ENCODE measurements around the gene KLHDC10. TPM values are rescaled to one million over a fixed set of nuclear protein-coding genes. Genes with fewer than 3 reads are reported as not detected.
"Not testable (repeated sequence)": the region's sequence is repeated elsewhere in the genome, so short reads cannot be mapped to it uniquely, and the experiment has no call there.

Gene KLHDC10
- total RNA-seq, 2 donors from 2014 or later: 22.6 to 24.6 TPM

DNA sequence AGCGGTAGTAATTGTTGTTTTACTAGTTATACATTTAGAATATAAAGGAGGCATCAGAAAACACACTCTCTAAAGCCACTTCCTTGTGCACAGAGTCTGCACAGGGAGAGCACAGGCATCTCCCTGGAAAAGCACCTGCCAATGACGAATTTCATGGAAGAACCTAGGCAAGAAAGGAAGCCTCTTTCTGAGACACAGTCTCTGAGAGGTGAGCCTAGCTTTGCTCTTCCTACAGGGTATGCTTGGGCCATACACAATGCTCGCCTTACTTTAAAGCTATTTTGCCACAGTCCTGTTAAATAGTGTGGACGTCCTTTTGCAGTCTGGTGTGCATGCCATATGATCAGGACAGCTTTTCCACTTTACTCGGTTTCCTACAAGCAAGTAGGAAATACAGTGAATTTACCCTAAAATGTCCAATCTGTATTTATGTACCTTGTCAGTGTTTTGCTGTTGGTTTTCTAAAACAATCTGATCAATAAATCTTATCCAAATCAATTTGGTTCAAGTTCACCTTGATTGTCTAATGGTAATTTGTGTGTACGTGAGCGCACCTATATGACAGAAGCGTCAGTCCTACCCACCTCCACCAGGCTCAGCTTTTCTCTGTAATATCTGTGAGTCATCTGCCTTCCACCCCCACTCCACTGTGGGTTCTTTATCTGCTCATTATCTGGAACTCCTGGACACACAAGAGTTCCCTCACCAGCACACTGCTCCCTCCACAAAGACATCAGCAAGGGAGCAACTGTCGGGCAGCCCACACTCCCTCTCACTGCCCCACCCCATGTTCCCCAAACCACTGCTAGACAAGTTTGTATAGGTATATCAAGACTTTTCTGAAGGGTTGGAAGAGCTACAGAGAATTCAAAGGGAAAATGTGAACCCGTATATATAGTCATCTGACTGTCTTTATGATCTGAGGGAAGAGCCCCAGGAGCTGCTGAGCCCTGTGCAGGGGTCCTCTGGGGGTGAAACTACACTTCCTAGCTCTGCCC lies 65.2 kb downstream of the KLHDC10 start:
- intact Hi-C loops (cut with DNase I): no loop called here

GRCh38 chr7:130136579-130137167 lies 66.3 kb downstream of the KLHDC10 start:
- DNase-seq (ENCODE audit: low spot score): no peak

More for the DNA sequence above, 65.2 kb downstream of the KLHDC10 start:
- no peak for DNase-seq (ENCODE audit: low spot score)

DNA sequence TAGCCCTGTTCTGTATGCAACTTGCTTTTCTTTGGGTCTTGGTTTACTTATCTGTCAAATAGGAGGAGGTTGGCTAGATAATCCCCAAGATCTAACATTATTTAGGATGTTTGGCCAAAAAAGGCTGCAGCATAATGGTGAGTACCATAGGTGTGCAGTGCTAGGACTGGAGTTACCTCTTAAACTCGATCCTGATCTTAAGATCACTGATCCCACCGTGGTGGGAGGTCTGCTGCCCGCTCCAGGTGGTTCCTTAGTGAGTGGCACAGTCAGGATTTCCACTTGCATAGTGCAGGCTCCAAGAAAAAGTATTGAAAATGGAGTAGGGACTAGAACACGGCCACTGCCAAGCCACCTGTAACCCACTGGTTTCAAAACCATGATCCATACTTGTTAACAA lies 66.9 kb downstream of the KLHDC10 start:
- DNase-seq (ENCODE audit: low spot score): no peak
- intact Hi-C loops (cut with DNase I): no loop called here

More at GRCh38 chr7:130136579-130137167, 66.3 kb downstream of the KLHDC10 start:
- intact Hi-C loops (cut with DNase I): no loop called here

- DNase-seq (ENCODE audit: low spot score): no peak
- intact Hi-C loops (cut with DNase I): no loop called here
Observed at GRCh38 chr7:130139193-130139960, 69.0 kb downstream of the KLHDC10 start.

- intact Hi-C loops (cut with DNase I): no loop called here
- DNase-seq (ENCODE audit: low spot score): peak; percentile 83
Observed at GRCh38 chr7:130140551-130141160, 70.3 kb downstream of the KLHDC10 start.

DNA sequence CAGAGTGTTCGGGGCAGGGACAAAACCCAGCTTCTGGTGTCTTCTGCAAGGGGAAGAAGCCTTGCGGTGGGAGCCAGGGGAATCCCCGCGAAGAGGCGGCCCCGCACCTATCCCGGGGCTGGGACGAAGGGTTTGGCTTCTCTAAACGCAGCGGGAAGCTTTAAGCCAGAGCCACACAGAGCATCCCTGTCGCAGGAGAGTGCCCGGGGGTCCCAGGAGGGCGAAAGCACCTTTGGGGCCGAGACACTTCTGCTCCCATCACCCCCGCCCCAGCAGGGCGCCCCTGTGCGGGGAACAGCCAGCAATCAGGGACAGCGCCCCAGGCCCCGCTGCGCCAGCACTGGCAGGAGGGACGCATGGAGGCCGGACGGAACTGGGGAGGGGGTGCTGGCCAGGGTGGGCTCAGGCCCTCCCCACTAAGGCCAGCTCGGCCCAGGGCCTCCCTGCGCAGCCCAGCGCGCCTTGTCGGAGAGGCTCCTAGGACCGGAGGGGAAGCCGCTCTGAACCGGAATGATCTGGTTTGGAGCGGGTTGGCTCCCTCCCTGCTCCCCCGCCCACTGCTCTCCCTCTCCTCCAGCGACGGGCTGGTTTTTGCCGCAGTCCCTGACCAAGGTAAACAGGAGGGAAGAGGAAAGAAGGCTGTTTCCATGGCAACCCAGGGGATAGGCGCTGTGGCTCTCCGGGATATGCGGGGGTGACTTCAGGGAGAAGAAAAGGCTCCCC lies 71.0 kb downstream of the KLHDC10 start:
- peak; percentile 92 for DNase-seq (ENCODE audit: low spot score)

DNA sequence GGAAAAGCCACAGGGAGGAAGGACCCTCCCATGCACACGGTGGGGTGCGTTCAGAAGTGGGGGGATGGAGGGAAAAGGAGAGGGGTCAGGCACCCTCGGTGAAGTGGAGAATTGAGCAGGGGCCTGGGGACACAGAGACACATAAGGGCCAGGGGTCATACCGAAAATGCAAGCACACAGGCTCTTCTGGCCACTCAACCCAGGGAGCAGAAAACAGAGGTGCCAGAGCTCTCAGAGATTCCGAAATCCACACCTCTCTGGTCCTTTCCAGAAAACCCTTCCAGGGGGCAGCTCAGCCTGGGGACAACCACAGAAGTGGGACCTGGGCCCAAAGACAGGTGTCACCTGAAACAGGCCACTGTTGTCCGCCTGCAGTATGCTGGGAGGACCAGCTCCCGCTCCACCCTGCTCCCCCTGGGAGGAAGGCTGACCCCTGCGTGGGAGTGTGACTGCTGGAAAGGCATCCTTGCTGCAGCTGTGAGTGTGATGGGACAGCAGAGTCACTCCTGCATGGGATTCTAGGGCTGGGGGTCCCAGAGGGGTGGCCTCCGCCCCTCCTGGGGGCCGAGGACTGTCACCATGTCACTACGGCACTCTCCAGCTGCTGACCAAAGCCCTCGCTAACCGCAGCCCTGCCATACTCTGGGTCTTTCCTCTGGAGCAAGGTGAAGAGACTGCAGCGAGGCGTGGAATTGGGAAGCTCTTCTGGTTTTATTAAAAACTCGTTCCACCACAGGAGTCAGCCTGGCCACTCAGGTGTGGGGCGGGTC lies 71.7 kb downstream of the KLHDC10 start:
- intact Hi-C loops (cut with DNase I): no loop called here
- DNase-seq (ENCODE audit: low spot score): peak; percentile 57

More for the DNA sequence above, 71.0 kb downstream of the KLHDC10 start:
- intact Hi-C loops (cut with DNase I): no loop called here

- DNase-seq (ENCODE audit: low spot score): peak; percentile 48
- intact Hi-C loops (cut with DNase I): no loop called here
Observed at GRCh38 chr7:130142654-130143333, 72.5 kb downstream of the KLHDC10 start.

- DNase-seq (ENCODE audit: low spot score): peak; percentile 43
- intact Hi-C loops (cut with DNase I): no loop called here
Observed at GRCh38 chr7:130143334-130143732, 73.0 kb downstream of the KLHDC10 start.

DNA sequence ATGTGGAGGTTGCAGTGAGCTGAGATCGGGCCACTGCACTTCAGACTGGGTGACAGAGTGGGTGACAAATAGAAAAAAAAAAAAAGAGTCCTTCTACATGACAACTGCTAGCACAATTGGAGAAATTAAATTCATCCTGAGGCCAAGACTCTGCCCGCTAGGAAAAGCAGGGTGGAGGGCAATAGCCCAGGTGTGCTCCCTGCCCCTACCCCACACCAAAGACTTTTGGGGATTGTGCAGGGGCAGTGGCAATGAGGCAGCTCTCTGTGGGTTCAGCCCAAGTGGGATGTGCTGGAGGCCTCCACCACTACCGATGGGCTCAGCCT lies 73.6 kb downstream of the KLHDC10 start:
- intact Hi-C loops (cut with DNase I): no loop called here
- DNase-seq (ENCODE audit: low spot score): peak; percentile 14

- peak; percentile 64 for DNase-seq (ENCODE audit: low spot score)
- intact Hi-C loops (cut with DNase I): no loop called here
Observed at GRCh38 chr7:130144312-130145171, 74.2 kb downstream of the KLHDC10 start.

GRCh38 chr7:130145424-130146100 lies 75.2 kb downstream of the KLHDC10 start:
- intact Hi-C loops (cut with DNase I): no loop called here
- peak; percentile 1 for DNase-seq (ENCODE audit: low spot score)

GRCh38 chr7:130146142-130146541 lies 75.8 kb downstream of the KLHDC10 start:
- peak; percentile 17 for DNase-seq (ENCODE audit: low spot score)
- intact Hi-C loops (cut with DNase I): not testable (repeated sequence)

DNA sequence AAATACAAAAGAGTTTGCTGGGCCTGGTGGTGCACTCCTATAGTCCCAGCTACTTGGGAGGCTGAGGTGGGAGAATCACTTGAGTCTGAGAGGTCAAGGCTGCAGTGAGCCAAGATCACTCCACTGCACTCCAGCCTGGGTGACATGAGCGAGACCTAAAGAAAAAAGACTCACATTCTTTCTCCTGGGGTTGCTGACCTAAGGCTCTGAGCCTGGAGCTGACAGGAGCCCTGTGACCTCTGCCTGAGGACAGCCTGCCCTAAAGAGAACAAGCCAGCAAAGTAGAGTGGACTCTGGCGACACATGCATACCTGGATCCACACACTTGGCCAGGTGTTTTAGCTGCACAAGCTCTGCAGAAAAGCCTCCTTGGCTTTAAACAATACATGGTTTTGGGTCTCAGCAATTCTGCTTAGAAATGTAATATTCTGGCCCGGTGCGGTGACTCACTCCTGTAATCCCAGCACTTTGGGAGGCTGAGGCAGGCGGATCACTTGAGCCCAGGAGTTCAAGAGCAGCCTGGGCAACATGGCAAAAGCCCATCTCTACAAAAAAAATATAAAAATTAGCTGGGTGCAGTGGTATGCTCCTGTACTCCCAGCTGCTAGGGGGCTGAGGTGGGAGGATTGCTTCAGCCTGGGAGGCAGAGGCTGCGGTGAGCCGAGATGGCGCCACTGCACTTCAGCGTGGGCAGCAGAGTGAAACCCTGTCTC lies 76.5 kb downstream of the KLHDC10 start:
- intact Hi-C loops (cut with DNase I): no loop called here
- peak; percentile 16 for DNase-seq (ENCODE audit: low spot score)

- DNase-seq (ENCODE audit: low spot score): no peak
- intact Hi-C loops (cut with DNase I): no loop called here
Observed at GRCh38 chr7:130147710-130148325, 77.5 kb downstream of the KLHDC10 start.

Measured in posterior vena cava (tissue), 2 donors.